Hematopoietic multipotent progenitor cell treated with erythropoietin and hydrocortisone succinate and interleukin-3 and kit ligand, for 8 days (in vitro differentiated cells): ENCODE measurements around the gene GHRHR.

Experiments
- DNase-seq: peaks from one replicate; pipeline ENCODE4 v3.0.0-alpha.2; 2015

The GHRHR gene

GRCh38 chr7:30969604-30969970, 5.8 kb downstream of the GHRHR start:
- no peak for DNase-seq

- DNase-seq: no peak
Measured at GRCh38 chr7:30970074-30970473, 6.3 kb downstream of the GHRHR start.

- no peak for DNase-seq
Measured at GRCh38 chr7:30970594-30971094, 6.9 kb downstream of the GHRHR start.

GRCh38 chr7:30971440-30971839, 7.7 kb downstream of the GHRHR start:
- DNase-seq: no peak

GRCh38 chr7:30971840-30972563, 8.2 kb downstream of the GHRHR start:
- no peak for DNase-seq

- no peak for DNase-seq
Measured at GRCh38 chr7:30973292-30973691, 9.5 kb downstream of the GHRHR start.

- no peak for DNase-seq
Measured at GRCh38 chr7:30973791-30974604, 10.2 kb downstream of the GHRHR start.

GRCh38 chr7:30974605-30975255, 11.0 kb downstream of the GHRHR start:
- peak; percentile 68 for DNase-seq

GRCh38 chr7:30975256-30975899, 11.6 kb downstream of the GHRHR start:
- DNase-seq: no peak

- DNase-seq: no peak
Measured at GRCh38 chr7:30976381-30976780, 12.6 kb downstream of the GHRHR start.

- DNase-seq: no peak
Measured at GRCh38 chr7:30977222-30977621, 13.5 kb downstream of the GHRHR start.

- DNase-seq: peak; percentile 50
Measured at GRCh38 chr7:30977896-30978564, 14.3 kb downstream of the GHRHR start.

- no peak for DNase-seq
Measured at GRCh38 chr7:30979027-30979426, 15.3 kb downstream of the GHRHR start.

- DNase-seq: no peak
Measured at GRCh38 chr7:30980194-30980593, 16.4 kb downstream of the GHRHR start.

- DNase-seq: no peak
Measured at GRCh38 chr7:30980751-30981150, 17.0 kb downstream of the GHRHR start.

- DNase-seq: peak; percentile 74
Measured at GRCh38 chr7:30983042-30983913, 19.5 kb downstream of the GHRHR start.

GRCh38 chr7:30983914-30984247, 20.1 kb downstream of the GHRHR start:
- DNase-seq: no peak

GRCh38 chr7:30984359-30985107, 20.8 kb downstream of the GHRHR start:
- DNase-seq: peak; percentile 15

GRCh38 chr7:30985756-30986155, 22.0 kb downstream of the GHRHR start:
- DNase-seq: no peak

- no peak for DNase-seq
Measured at GRCh38 chr7:30986331-30986730, 22.6 kb downstream of the GHRHR start.

GRCh38 chr7:30986738-30987137, 23.0 kb downstream of the GHRHR start:
- DNase-seq: no peak
